GM18502 (cell line): ENCODE data around the gene MVP.
"Not testable (repeated sequence)": the region's sequence is repeated elsewhere in the genome, so short reads cannot be mapped to it uniquely, and the experiment has no call there.

ENCODE experiments used
- ATAC-seq: cut with Tn5 transposase; IDR thresholded peaks from one replicate; pipeline ENCODE4 v1.9.1; 2021; ENCODE audit warnings: mild to moderate bottlenecking; ENCODE audit not compliant: unreplicated experiment, poor library complexity

The MVP gene

DNA sequence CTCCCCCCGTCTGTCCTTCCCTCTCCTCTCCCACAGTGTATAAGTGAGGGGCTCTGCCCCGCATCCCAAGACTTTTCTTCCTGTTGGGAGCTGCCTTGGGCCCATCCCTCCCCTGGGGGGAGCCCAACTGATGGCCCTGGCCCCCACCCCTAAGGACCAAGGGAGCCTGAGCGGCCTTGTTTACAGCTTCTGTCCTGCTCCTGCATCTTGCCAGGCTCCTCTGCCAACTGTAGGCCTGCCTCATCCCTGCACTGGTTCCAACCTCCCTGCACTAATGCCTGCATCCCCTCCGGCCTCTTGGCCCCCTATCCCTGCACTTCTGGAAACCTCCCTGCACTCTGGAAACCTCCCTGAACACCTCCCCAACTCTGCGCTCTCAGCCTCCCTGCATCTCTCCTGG, 5.7 kb upstream of the MVP start:
- ATAC-seq = no peak

DNA sequence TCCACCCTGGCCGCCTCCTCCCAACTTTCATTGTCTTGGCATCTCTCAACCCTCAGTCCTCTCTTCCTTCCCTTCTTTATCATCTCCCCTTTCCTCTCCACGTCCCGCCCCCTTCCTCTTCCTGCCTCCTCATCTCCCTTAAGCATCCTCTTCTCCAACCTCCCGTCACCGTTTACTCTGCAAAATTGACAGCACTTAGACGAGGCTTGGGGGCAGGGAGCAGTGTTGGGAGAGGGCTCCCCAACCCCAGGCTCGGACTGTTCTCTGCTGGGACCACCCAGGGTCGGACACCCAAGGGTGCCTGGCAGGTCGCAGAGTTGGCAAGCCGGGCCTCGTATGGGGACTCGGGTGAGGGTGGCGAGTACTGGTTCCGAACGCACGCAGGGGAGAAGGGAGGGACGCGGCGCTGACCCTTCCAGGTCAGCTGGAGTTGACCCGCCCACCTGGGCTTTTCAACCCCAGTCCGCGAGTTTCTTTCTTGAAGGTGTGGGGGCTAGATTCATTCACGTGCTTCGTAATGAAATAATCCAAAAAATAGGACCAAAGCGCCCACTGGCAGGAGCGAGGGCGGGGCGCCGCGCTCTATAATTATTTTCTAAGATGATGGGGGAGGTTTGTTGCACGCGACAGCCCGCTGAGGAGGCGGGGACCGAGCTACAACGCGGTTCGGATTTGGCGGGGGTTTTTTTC, 5.1 kb upstream of the MVP start:
- ATAC-seq = no peak

GRCh38 chr16:29815793-29816693, 4.2 kb upstream of the MVP start, which contains the start of gene PAGR1:
Gene PAGR1, plus strand, starts transcription at chr16:29816152. Its CDS starts 374 bp downstream, at chr16:29816526.
- ATAC-seq = peak; percentile 58

DNA sequence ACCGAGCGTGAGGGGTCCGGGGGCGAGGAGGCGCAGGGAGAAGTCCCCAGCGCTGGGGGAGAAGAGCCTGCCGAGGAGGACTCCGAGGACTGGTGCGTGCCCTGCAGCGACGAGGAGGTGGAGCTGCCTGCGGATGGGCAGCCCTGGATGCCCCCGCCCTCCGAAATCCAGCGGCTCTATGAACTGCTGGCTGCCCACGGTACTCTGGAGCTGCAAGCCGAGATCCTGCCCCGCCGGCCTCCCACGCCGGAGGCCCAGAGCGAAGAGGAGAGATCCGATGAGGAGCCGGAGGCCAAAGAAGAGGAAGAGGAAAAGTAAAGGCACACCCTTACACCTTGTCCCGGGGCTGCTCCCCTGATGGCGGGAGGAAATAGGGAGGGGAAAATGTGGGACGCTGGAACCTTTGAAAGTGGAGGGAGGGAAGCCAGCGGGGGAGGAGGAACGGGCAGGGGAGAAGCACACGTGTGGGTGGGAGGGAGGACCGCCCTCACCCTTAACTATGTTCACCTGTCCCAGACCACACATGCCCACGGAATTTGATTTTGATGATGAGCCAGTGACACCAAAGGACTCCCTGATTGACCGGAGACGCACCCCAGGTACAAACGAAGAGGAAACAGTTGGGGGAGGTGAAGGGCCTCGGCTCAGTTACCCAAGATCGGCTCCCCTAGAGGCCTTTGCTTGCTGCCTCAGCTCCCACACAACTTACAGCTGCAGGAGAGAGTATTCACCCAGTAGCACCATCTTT, 3.4 kb upstream of the MVP start:
- ATAC-seq = peak; percentile 13

DNA sequence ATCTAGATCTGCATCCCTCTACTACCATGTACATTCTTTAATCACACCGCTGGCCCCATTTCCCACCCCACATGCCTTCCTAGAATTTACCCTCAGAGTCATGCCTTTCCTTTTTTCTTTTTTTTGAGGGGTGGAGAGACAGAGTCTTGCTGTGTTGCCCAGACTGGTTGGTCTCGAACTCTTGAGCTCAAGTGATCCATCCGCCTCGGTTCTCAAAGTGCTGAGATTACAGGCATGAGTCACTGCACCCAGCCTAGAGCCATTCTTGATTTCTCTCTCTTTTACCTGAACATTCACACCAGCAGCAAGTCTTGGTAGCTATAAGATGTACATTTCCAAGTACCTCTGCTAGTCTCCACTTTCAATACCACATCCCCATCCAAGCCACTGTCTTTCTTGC, 2.2 kb upstream of the MVP start:
- ATAC-seq = no peak

DNA sequence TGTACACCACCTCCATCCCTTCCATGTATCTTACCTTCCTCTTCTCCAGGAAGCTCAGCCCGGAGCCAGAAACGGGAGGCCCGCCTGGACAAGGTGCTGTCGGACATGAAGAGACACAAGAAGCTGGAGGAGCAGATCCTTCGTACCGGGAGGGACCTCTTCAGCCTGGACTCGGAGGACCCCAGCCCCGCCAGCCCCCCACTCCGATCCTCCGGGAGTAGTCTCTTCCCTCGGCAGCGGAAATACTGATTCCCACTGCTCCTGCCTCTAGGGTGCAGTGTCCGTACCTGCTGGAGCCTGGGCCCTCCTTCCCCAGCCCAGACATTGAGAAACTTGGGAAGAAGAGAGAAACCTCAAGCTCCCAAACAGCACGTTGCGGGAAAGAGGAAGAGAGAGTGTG, 756 bp upstream of the MVP start:
- ATAC-seq = no peak

DNA sequence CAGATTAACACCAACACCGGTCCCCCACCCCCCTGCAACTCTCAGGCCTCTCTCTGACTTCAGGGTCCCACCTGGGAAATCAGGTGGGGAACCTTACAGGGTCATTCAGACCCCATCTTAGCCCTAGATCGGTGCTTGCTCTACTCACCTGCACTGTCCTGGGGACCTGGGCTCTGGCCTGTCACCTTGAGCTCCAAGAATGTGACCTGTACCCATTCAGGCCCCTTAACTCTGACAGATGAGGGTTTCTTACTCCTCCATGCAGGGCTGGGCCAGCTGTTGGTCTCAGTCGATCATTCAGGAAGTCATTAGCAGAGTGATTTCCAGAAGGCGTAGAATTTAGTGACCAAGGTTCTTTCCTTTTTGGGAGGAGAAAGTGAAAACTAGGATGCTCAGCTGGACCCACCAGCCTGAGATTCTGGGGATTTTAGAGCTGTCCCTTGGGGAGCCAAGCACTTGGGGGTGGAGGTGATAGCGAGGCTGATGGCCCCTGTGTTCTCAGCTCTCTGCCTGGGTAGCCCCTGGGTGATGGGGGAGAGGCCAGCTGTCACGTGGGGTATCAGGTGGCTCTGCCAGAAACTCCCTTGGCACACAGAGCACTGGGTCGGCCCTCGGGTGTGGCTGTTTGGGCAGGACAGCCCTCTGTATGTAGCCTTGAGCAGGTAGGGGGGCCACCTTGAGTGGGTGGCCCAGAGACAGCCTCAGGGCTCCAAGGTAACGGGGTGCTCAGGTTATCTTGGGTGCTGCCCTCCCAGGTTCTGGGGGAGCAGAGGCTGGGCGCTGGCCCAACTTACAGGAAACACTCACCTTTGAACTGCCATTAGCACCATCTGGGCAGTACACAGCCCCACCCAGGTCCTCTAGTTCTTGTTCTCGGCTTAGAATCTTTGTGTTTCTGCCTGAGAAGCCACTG, 724 bp downstream of the MVP start:
- peak; percentile 54 for ATAC-seq

DNA sequence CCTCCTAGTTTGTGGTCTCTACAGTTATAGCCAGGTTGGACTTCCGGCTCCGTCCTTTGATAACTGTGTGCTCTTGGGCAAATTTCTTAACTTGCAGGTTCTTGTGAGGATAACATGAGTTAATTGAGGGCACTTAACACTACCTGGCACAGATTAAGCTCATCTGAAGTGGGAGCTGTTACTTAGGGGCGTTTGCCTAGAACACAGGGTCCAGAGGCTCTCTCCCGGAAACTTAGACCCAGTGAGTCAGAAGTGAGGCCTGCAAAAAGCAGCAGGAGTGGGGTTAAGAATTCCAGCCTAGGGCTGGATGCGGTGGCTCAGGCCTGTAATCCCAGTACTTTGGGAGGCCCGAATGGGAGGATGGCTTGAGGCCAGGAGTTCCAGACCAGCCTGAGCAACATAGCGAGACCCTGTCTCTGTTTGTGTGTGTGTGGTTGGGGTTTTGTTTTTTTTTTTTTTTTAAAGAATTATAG, 1.4 kb downstream of the MVP start:
- ATAC-seq = no peak

GRCh38 chr16:29824589-29825144, 4.4 kb downstream of the MVP start:
- no peak for ATAC-seq

DNA sequence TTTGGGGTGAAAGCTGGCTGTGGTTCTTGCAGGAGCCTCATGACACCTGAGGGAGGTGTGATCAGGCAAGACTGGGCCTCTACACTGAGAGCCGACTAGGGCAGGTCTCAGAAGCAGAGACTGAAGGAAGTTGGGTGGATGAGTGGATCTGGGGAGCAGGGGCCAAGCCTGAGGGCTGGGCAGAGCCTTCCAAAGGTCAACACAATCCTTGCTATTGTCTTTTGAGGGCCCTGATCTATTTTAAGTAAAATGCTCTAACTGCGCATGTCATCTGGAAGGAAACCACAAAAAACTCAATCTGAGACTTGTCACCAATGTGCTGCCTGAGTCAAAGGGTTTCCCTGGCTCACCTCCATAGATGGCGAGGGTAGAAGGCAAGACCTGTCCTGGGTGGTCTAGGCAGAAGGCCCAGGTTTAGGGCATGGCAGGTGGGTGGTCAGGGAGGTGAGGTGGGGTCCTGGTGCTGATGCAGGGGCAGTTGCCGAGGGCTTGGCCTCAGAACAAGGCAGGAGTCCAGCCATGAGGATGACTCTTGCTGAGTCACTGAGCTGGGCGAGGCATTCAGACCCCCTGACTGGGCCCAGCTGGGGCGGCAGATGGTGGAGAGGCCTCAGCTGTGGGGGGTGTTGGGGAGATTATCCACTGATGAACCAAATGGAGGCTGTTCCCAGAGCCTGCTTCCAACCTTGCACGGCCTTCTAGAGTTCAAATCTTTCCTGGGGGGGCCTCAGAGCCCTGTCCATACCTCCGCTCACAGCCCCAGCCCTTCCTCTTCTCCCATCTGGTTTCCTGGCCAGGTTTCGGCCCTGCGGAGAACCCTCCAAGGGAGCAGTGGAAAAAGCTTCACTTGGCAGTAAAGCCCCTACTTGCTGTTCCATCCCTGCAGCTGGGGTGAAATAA, 5.1 kb downstream of the MVP start:
- no peak for ATAC-seq

GRCh38 chr16:29826342-29826695, 6.1 kb downstream of the MVP start:
- no peak for ATAC-seq

GRCh38 chr16:29830774-29831173, 10.5 kb downstream of the MVP start:
- no peak for ATAC-seq

GRCh38 chr16:29831490-29831889, 11.2 kb downstream of the MVP start:
- no peak for ATAC-seq

- not testable (repeated sequence) for ATAC-seq
Observed at GRCh38 chr16:29833219-29833618, 13.0 kb downstream of the MVP start.

- no peak for ATAC-seq
Observed at GRCh38 chr16:29834079-29834478, 13.8 kb downstream of the MVP start.

GRCh38 chr16:29835926-29836325, 15.7 kb downstream of the MVP start:
- no peak for ATAC-seq

DNA sequence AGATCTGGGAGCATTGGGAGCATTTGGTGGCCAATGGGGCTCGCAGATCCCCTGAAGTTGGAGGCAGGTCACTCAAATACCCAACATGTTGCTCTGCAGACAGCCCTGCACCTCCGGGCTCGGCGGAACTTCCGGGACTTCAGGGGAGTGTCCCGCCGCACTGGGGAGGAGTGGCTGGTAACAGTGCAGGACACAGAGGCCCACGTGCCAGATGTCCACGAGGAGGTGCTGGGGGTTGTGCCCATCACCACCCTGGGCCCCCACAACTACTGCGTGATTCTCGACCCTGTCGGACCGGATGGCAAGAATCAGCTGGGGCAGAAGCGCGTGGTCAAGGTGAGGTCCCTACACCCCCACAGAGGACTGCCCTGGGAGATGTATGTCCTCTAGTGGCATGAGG, 16.4 kb downstream of the MVP start:
- ATAC-seq = no peak

DNA sequence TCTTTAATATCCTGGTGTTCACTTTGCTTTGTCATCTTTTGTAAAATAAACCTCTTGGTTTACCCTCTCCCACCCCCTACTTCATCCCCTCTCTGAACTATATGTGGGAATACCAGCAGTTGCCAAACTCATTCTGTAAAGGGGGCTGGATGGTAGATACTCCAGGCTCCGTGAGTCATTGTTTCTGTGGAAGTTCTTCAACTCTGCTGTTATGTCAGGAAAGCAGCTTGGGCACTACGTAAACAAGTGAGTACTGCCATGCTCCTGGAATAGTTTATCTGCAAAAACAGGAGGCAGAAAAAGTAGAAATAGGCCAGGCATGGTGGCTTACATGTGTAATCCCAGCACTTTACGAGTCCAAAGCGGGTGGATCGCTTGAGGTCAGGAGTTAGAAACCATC, 17.6 kb downstream of the MVP start:
- no peak for ATAC-seq

GRCh38 chr16:29839822-29840221, 19.6 kb downstream of the MVP start:
- no peak for ATAC-seq
